Uterus (tissue), 4 donors: ENCODE results near the gene PANK4. TPM values are rescaled to one million over a fixed set of nuclear protein-coding genes. Genes with fewer than 3 reads are reported as not detected.

Experiments
- DNase-seq, 2 donors: peaks; one replicate each; pipeline ENCODE4 v3.0.0-alpha.2; 2019 to 2020
- H3K27ac ChIP-seq, 2 donors: fragments of 200-600 bp; sonication (generic); 1 replicate in 1 of 2; 2 replicates in 1 of 2; pipeline ENCODE4 v1.5.1; 2016 to 2018
- H3K27me3 ChIP-seq, 2 donors: fragments of 200-600 bp; sonication (generic); one replicate each; pipeline ENCODE4 v1.5.1; 2018 to 2019; ENCODE audit warnings: control low read depth in 1 of 2
- H3K36me3 ChIP-seq, 2 donors: fragments of 200-600 bp; sonication (generic); one replicate each; pipeline ENCODE4 v1.5.1; 2019; ENCODE audit warnings: control low read depth in 1 of 2
- H3K4me1 ChIP-seq, 2 donors: fragments of 200-600 bp; sonication (generic); one replicate each; pipeline ENCODE4 v1.5.1; 2018 to 2019; ENCODE audit warnings: control low read depth in 1 of 2
- H3K4me3 ChIP-seq, 2 donors: fragments of 200-600 bp; sonication (generic); 1 replicate in 1 of 2; 2 replicates in 1 of 2; pipeline ENCODE4 v1.5.1; 2018 to 2019; ENCODE audit warnings: mild to moderate bottlenecking in 1 of 2
- H3K9me3 ChIP-seq, 2 donors: fragments of 200-600 bp; sonication (generic); one replicate each; pipeline ENCODE4 v1.5.1; 2019; ENCODE audit warnings: control low read depth in 1 of 2
- POLR2A ChIP-seq, 2 donors: fragments of 450-650 bp; IDR thresholded peaks; one replicate each; pipeline ENCODE4 v1.6.1; 2016; ENCODE audit warnings: antibody characterized with exemption in 2 of 2, mild to moderate bottlenecking in 1 of 2, moderate library complexity in 1 of 2
- intact Hi-C: fragments of 100-400 bp; cut with DNase I; formaldehyde crosslinking; loops from one replicate; pipeline ENCODE4 v1.15.1; 2023; ENCODE audit warnings: low total_unique reads
- total RNA-seq, 4 donors: library from RNA; depleted of rRNA in 3 of 4; stranded (reverse); fragments of >200 nt in 3 of 4; gene quantifications; one replicate each; pipeline versions ENCODE4 v1.1.0 to v1.2.4, GENCODE V29; 2014 to 2023
- TF ChIP-seq, protein P1 (sequence below), 4 experiments: fragments of 200-600 bp in 2 of 4; fragments of 450-650 bp in 2 of 4; sonication (generic) in 2 of 4; IDR thresholded peaks; one replicate each; pipeline ENCODE4 v1.5.1; 2016 to 2019; ENCODE audit warnings: antibody characterized with exemption in 4 of 4, mild to moderate bottlenecking in 2 of 4, moderate library complexity in 1 of 4
- donor health status: DM: yes; HTN: yes; CAD: no.

Gene PANK4
- total RNA-seq, 4 donors from 2014 or later: 29.2 to 43.9 (median 33.6) TPM

DNA sequence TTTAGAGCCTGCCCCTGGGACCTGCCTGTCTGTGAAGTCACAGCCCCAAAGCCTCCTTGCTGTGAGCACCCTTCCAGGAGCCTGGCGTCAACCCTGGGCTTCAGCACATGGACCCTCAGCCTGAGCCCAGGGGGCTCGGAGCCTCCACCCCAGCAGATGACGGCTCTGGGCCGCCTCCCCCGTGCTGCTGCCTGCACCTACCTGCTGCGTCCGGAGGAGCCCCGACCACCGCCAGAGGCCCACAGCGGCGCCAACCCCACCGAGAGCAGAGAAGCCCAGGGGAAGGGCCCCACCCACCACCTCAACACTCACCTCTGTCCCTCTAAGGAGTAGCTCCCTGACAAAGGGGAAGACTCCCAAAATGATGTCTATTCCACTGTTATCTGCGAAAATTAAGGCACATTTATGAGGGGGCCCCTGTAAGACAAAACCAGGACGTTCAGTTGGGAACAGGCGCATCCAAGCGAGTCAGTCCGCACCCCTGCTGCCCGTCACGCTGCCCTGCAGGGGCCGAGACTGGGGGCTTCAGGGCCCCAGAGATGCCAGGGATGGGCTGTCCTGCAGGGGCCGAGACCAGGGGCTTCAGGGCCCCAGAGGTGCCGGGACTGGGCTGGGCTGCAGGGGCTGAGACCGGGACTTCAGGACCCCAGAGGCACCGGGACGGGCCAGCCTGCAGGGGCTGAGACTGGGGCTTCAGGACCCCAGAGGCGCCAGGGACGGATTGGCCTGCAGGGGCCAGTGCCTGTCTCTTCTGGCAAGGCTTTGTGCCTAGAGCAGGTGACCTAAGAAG is 15.8 kb downstream of the PANK4 start:
- Histone ChIP-seq H3K4me3 (no peak overlapping the region), H3K27me3 (no peaks in the 10 kb centered on the region), H3K27ac (no peak overlapping the region), H3K9me3 (no peaks in the 10 kb centered on the region), H3K36me3 (no peaks in the 10 kb centered on the region), H3K4me1 (no peaks in the 10 kb centered on the region)
- no peak for DNase-seq
- intact Hi-C loops: no loop called here
- TF ChIP-seq, protein P1, sequence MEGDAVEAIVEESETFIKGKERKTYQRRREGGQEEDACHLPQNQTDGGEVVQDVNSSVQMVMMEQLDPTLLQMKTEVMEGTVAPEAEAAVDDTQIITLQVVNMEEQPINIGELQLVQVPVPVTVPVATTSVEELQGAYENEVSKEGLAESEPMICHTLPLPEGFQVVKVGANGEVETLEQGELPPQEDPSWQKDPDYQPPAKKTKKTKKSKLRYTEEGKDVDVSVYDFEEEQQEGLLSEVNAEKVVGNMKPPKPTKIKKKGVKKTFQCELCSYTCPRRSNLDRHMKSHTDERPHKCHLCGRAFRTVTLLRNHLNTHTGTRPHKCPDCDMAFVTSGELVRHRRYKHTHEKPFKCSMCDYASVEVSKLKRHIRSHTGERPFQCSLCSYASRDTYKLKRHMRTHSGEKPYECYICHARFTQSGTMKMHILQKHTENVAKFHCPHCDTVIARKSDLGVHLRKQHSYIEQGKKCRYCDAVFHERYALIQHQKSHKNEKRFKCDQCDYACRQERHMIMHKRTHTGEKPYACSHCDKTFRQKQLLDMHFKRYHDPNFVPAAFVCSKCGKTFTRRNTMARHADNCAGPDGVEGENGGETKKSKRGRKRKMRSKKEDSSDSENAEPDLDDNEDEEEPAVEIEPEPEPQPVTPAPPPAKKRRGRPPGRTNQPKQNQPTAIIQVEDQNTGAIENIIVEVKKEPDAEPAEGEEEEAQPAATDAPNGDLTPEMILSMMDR (IDR thresholded peaks at IDR 0.05): no peak
- no peak for TF ChIP-seq POLR2A (IDR thresholded peaks at IDR 0.05)

DNA sequence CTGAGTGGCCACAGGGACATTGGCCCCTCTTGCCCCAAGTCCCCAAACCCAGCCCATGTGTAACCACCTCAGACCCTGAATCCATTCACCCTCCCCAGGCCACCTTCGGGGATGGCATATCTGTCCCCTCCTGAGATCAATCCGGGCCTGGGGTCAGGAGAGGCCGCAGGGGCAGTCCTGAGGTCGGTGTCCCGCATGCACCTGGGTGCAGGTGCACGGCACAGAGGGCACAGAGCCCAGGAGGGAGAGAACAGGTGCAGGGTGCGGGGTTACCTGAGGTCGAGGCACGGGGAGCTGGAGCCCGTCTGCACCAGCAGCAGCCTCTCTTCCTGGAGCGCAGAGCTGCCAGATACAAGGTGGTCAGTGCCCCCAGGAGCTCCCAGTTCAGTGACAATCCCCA is 16.8 kb downstream of the PANK4 start:
- Histone ChIP-seq H3K27me3 (no peaks in the 10 kb centered on the region), H3K27ac (no peak overlapping the region), H3K4me1 (no peaks in the 10 kb centered on the region), H3K4me3 (no peak overlapping the region), H3K36me3 (no peaks in the 10 kb centered on the region), H3K9me3 (no peaks in the 10 kb centered on the region)
- intact Hi-C loops: no loop called here
- DNase-seq: no peak
- no peak for TF ChIP-seq POLR2A (IDR thresholded peaks at IDR 0.05)
- TF ChIP-seq, protein P1 (IDR thresholded peaks at IDR 0.05): no peak

DNA sequence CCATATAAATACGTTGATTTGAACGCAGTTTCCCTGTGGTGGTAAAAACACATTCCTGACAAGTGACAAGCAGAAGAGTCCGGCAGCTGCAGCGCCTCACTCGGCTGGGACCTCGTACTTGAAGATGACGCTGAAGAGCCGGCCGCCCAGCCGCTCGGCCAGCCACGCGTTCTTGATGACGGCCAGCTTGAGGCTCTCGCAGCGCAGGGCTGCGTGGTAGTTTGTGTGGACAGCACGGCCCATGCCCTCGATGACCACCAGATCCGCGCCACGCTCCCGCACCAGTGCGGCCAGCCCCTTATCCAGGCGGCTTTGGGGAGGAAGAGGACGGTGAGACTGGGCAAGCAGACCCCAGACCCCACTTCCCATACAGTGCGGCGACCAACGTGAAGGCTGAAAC is 17.6 kb downstream of the PANK4 start:
- Histone ChIP-seq H3K4me3 (no peak overlapping the region), H3K36me3 (no peaks in the 10 kb centered on the region), H3K9me3 (no peaks in the 10 kb centered on the region), H3K27me3 (peaks cover under 1 to 5% of the 10 kb centered on the region in 2 donors), H3K27ac (no peak overlapping the region), H3K4me1 (no peaks in the 10 kb centered on the region)
- TF ChIP-seq POLR2A (IDR thresholded peaks at IDR 0.05): no peak
- TF ChIP-seq, protein P1 (IDR thresholded peaks at IDR 0.05): no peak
- intact Hi-C loops: no loop called here
- no peak for DNase-seq

DNA sequence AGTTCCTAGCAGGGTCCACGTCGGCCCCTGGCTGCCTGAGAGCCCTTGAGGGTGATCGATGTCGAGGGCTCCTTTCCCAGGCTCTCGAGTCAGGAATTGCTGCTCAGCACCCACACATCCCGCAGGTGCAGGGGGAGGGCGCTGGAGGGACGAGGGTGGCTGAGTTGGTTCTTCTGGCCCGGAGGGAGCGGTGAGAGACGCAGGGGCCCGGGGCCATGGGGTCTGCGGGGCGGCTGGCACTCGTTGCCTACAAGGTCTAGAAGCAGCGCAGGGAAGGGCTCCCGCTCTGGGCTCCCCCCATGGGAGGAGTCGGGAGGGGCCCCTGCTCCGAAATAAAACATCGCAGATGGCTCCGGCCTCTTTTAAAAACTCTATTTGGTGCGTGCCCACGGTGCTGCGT is 18.2 kb downstream of the PANK4 start:
- intact Hi-C loops: no loop called here
- no peak for TF ChIP-seq POLR2A (IDR thresholded peaks at IDR 0.05)
- TF ChIP-seq, protein P1 (IDR thresholded peaks at IDR 0.05): no peak
- H3K36me3 ChIP-seq: no peaks in the 10 kb centered on the region
- H3K4me1 ChIP-seq: no peaks in the 10 kb centered on the region
- H3K27ac ChIP-seq: no peak overlapping the region
- no peaks in the 10 kb centered on the region for H3K9me3 ChIP-seq
- H3K4me3 ChIP-seq: no peak overlapping the region
- peaks cover 5 to 9% of the 10 kb centered on the region in 2 donors for H3K27me3 ChIP-seq
- DNase-seq: no peak

DNA sequence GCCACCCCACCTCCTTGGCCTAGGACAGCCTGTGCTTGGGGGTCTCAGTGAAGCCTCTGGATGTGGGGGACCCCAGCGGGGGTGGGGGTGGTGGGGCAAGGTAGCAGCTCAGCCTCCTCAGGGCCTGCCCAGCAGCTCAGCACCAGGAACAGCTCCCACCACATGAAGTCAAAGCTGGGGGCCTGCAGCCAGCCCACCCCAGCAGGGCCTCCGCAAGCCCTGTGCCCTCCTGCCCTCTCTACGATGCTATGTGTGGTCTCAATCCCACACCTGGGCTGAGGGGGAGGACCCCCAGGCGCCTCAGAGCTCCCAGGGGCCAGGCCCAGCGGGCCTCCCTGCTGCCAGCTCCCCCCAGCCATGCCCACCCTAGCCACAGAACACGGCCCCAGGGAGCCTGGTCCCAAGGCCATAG is 18.6 kb downstream of the PANK4 start:
- Histone ChIP-seq H3K4me3 (no peak overlapping the region), H3K4me1 (no peaks in the 10 kb centered on the region), H3K27ac (no peak overlapping the region), H3K27me3 (peaks cover 5 to 9% of the 10 kb centered on the region in 2 donors), H3K9me3 (no peaks in the 10 kb centered on the region), H3K36me3 (no peaks in the 10 kb centered on the region)
- DNase-seq: no peak
- intact Hi-C loops: no loop called here
- no peak for TF ChIP-seq POLR2A (IDR thresholded peaks at IDR 0.05)
- TF ChIP-seq, protein P1 (IDR thresholded peaks at IDR 0.05): no peak
